Lower leg skin (tissue), 3 donors: ENCODE results near the gene KCNJ9.

Experiments
- POLR2A ChIP-seq, 2 donors: fragments of 450-650 bp; IDR thresholded peaks; one replicate each; pipeline ENCODE4 v1.6.1; 2016 to 2017; ENCODE audit warnings: antibody characterized with exemption in 2 of 2, mild to moderate bottlenecking in 1 of 2, moderate library complexity in 1 of 2
- TF ChIP-seq, protein P1 (sequence below), 3 donors: fragments of 450-650 bp; IDR thresholded peaks; one replicate each; pipeline ENCODE4 v1.5.1; 2016; ENCODE audit warnings: antibody characterized with exemption in 3 of 3, mild to moderate bottlenecking in 3 of 3, moderate library complexity in 2 of 3

GRCh38 chr1:160134791-160135572 is 53.6 kb downstream of the KCNJ9 start:
- TF ChIP-seq, protein P1, sequence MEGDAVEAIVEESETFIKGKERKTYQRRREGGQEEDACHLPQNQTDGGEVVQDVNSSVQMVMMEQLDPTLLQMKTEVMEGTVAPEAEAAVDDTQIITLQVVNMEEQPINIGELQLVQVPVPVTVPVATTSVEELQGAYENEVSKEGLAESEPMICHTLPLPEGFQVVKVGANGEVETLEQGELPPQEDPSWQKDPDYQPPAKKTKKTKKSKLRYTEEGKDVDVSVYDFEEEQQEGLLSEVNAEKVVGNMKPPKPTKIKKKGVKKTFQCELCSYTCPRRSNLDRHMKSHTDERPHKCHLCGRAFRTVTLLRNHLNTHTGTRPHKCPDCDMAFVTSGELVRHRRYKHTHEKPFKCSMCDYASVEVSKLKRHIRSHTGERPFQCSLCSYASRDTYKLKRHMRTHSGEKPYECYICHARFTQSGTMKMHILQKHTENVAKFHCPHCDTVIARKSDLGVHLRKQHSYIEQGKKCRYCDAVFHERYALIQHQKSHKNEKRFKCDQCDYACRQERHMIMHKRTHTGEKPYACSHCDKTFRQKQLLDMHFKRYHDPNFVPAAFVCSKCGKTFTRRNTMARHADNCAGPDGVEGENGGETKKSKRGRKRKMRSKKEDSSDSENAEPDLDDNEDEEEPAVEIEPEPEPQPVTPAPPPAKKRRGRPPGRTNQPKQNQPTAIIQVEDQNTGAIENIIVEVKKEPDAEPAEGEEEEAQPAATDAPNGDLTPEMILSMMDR (IDR thresholded peaks at IDR 0.05) = no peak
- TF ChIP-seq POLR2A (IDR thresholded peaks at IDR 0.05) = no peak
